NOMO-1 (cell line): Measurements from ENCODE around the gene BRAF.
"Not testable (repeated sequence)": the region's sequence is repeated elsewhere in the genome, so short reads cannot be mapped to it uniquely, and the experiment has no call there.

Experiments used
- DNase-seq, 2 experiments: peaks; one replicate each; lab custom pipeline; 2025; ENCODE audit not compliant: unreplicated experiment in 2 of 2; lab: John Stamatoyannopoulos, UW

BRAF gene

DNA sequence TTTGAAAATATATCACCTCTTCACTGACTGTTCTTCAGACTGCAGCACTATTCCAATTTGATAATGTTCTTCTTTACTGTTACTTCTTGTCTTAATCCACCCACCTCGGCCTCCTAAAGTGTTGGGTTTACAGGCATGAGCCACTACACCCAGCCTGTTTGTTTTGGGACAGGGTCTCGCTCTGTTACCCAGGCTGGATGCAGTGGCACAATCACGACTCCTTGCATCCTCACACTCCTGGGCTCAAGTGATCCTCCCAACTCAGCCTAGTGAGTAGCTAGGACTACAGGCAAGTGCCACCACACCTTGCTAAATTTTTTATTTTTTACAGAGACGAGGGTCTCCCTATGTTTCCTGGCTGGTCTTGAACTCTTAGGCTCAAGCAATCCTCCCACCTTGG is 150.4 kb downstream of the BRAF start:
- no peak for DNase-seq

DNA sequence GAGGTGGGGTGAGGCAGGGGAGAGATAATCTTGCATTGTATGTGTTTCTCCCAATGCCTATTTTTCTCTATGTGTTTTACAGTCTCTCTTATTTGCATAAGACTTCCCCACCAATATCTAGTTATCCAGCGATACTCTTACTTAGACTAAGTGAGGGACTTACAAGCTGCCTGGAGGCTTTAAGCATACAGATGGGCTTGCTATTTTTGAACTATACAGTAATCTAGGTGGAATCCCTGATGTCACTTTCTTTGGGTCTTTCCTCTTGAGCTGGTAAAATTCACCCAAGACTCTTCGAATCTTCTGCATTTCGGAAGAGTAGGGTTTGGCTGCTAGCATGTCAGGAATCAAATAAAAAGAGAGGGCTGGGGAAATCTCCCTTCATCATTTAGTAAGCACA is 151.6 kb downstream of the BRAF start:
- DNase-seq = no peak

DNA sequence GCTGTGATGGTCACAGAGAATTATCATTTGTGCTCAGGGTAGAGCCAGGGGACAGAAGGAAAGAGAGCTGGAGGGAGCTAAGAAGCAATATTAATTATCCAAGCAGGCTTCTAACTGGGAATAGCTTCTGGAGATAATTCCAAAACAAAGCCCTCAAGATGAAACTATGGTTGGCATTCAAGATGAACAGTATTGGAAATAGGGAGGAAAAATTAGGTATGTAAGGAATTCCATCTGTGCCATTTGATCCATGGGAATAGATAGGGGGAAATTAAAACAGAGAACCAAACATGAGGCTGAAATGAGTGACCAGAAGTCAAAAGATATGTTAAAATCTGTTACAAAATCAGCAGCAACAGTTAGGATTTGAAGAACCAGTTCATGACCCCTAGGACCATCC is 152.9 kb downstream of the BRAF start:
- no peak for DNase-seq

DNA sequence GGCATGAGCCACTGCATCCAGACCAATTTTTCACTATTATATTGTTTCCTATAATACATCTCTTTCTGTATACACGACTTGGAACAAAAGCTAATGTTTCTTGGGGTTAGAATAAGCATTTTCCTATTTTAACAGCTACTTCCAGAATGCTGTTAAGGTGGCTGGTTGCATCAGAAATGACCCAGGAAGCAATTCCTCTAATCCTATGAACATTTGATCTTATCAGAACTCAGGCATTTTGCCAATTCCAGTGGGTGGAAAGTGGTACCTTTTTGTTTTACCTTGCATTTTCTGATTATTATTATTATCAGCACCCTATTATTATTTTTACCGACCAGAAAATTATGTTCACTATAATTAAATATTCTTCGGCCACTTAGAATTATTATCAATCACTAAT is 154.9 kb downstream of the BRAF start:
- no peak for DNase-seq

DNA sequence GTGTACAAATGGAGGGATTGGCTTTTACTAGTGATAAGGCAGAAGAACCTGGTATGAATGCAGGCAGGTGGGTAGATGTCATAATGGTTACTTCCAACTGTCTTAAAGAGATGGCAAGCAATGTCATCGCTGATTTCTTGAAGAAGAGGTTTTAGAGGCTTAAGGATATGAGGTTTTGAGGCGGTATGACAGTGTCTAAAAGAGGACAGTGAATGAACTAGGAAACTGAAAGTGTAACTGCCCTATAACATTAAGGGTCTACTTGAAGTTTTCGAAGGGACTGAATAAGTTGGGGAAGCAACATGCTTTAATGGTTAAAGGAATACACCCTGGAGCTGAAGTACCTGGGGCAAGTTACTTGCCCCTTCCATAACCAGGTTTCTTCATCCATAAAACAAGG is 157.3 kb downstream of the BRAF start:
- DNase-seq = no peak

DNA sequence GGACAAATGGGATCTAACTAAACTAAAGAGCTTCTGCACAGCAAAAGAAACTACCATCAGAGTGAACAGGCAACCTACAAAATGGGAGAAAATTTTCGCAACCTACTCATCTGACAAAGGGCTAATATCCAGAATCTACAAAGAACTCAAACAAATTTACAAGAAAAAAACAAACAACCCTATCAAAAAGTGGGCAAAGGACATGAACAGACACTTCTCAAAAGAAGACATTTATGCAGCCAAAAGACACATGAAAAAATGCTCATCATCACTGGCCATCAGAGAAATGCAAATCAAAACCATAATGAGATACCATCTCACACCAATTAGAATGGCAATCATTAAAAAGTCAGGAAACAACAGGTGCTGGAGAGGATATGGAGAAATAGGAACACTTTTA is 159.3 kb downstream of the BRAF start:
- DNase-seq = not testable (repeated sequence)

DNA sequence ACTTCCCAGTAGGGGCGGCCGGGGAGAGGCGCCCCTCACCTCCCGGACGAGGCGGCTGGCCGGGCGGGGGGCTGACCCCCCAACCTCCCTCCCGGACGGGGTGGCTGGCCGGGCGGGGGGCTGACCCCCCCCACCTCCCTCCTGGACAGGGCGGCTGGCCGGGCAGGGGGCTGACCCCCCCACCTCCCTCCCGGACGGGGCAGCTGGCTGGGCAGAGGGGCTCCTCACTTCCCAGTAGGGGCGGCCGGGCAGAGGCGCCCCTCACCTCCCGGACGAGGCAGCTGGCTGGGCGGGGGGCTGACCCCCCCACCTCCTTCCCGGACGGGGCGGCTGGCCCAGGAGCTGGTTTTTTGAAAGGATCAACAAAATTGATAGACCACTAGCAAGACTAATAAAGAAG is 161.6 kb downstream of the BRAF start:
- not testable (repeated sequence) for DNase-seq

DNA sequence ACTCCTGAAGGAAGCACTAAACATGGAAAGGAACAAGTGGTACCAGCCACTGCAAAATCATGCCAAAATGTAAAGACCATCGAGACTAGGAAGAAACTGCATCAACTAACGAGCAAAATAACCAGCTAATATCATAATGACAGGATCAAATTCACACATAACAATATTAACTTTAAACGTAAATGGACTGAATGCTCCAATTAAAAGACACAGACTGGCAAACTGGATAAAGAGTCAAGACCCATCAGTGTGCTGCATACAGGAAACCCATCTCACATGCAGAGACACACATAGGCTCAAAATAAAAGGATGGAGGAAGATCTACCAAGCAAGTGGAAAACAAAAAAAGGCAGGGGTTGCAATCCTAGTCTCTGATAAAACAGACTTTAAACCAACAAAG is 163.4 kb downstream of the BRAF start:
- not testable (repeated sequence) for DNase-seq

DNA sequence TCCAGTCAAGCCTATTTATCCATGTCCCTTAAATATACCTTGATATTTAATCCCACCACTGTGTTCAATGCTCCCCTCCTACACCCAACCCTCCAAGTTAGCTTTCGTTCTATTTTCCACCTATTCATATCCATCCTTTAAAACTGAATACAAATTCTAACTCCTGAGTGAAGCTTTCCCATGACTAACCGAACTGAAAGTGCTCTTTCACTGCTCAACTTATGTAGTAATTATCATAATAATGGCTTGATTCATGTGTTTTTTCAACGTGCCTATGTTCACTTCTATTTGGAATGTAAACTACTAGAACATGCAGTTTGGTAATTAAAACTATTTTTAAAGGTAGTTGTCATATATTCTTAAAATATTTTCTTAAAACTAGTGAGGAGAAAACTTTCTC is 170.2 kb downstream of the BRAF start:
- DNase-seq = no peak

DNA sequence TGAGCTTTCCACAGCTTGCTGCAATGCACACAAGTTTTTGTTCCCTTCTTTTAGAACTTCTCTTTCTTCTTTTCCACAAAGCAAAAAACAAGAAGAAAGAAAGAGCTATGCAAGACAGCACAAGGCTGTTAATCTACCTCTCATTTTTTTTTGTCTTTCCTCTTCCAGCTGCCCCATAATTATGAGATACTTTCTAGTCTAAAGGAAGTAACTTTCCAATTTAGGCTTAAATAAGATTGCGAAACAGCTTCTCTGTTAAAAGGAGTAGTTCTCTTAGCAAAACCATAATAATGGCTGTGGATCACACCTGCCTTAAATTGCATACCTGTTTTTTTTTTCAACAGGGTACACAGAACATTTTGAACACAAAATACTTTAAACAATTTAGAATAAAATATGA is 172.2 kb downstream of the BRAF start:
- DNase-seq = peak; percentile 49 to 69

DNA sequence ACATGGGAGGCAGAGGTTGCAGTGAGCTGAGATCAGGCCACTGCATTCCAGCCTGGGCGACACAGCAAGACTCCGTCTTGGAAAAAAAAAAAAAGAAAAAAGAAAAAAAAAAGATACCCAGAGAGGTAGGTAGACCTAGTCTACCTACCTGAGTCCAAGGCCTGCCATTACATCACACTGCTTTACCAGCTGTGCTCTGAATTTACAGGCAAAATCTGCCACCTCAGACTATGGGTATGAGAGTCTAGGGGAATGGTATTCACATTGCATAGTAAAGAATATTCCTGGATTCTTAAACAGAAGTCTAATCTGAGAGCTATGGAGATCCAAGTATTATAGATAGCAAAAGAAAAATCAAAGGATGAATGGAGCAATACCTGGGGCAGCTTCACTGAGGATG is 178.0 kb downstream of the BRAF start:
- DNase-seq = no peak

DNA sequence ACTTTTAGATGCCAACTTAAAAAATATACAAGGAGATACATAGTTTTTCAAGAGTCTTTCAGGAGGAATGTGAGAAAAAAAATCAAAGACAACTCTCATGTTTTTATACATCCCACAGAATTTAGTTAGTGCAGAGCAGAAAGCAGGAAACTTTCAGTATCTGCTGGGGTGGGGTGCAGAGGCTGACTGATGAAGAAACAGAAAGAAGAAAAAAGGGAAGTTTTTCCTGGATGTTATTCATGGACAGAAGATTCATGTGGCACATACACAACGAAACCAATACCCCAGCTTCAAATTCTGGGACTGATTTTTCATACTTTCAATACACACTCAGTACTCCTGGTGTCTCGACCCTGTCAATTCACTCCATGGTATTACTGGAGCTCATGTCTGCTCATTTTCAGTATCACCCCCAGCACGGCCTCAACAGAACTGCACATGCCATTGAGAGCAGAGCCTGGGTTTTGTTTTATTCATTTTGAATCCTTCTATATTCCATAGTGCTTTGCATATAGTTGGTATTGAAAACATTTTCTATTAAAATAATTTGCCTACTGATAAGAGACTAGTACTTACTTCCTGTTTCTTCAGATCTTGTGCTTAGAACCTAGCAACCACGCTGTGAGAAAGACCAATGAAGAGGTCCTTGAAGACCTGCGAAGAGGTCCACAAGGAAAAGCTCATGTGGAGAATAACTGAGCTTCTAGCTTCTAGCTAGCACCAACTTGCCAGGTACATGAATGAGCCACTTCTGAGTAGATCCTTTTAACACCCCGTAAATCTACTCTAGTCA is 179.3 kb downstream of the BRAF start:
- DNase-seq = peak in 1 of 2 experiments; percentile 41

DNA sequence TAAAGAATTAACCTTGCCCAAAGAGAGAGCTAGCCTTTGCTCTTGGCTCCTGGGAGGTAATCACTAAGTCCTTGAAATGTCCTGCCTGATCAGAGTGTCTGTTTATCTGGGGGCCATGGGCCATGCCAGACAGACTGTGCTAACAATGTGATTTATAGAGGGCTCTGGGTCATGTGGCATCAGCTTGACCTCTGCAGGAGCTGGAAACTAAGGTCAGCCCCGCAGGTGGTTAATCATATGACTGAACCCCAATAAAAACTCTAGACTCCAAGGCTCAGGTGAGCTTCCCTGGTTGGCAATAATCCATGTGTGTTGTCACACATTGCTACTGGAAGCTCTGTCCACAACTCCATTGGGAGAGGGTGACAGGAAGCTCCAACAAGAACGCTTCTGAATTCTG is 180.7 kb downstream of the BRAF start:
- no peak for DNase-seq

DNA sequence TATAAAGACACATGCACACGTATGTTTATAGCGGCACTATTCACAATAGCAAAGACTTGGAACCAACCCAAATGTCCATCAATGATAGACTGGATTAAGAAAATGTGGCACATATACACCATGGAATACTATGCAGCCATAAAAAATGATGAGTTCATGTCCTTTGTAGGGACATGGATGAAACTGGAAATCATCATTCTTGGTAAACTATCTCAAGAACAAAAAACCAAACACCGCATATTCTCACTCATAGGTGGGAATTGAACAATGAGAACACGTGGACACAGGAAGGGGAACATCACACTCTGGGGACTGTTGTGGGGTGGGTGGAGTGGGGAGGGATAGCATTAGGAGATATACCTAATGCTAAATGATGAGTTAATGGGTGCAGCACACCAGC is 181.5 kb downstream of the BRAF start:
- not testable (repeated sequence) for DNase-seq

DNA sequence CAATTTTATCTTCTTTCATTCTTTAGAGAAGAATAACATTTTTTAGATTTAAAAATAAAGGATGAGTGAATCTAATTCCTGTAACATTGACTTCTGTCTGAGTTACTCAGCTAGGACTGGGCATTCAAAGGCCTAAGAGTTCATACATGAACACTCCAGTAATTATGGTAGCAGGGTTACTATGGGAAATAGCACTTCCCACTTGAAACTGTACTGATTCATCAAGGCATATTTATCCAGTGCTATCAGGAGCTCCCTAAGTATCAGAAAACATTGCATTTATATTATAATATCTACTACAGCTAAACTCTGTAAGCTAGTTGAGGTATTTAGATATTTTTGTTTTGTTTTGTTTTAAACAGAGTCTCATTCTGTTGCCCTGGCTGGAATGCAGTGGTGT is 186.4 kb downstream of the BRAF start:
- DNase-seq = no peak

DNA sequence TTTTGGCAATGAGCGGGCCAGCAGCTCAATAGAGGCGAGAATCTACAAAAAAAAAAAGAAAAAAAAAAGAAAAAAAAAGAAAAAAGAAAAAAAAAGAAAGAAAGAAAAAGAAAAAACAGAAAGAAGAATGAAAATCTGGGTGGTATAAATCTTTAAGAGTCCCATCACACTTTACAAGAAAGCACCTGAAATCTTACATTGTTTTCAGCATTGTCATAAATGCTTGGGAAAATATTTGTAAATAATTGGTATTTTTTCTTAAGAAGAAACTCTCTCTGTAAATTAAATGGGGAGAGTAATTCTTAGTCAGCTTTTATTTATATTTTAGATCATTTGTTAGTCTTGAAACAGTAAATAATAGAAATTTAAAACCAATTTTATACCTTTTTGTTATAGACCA is 190.0 kb downstream of the BRAF start:
- no peak for DNase-seq

DNA sequence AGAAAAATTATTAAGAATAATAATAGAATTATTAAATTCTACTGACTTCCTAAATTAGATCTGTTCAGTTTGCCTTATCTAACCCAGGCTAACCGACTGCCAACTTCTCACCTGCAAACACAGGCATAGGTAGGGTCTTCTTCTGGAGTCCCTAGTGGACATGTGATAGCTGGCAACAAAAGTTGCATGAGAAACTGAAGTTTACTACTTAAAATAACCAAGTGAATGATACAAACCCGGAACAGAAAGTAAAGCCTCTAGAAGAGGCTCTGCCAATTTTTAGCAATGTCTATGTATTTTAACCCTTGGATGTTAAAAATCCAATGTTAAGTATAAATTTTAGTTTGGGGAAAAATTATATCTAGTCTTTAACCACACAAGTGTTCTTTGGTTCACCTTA is 190.6 kb downstream of the BRAF start:
- DNase-seq = peak in 1 of 2 experiments; percentile 8

DNA sequence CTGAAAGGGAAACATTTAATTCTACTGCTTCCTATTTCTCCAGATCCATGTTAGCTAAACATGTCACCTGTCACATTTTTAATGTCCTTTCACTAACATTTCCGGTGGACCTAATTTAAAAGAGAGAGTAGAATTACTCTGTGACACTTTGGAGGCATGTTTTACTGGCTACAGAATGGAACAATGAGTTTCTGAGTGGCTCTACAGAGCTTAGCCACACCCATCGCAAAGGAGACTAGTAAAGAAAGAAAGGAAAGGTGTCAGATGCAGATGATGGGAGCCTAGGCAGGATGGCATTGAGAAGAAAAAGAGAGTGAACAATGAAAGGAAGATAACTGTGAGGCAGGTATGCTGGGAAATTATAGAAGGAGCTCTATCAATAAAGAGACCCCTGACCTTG is 192.3 kb downstream of the BRAF start:
- DNase-seq = no peak

DNA sequence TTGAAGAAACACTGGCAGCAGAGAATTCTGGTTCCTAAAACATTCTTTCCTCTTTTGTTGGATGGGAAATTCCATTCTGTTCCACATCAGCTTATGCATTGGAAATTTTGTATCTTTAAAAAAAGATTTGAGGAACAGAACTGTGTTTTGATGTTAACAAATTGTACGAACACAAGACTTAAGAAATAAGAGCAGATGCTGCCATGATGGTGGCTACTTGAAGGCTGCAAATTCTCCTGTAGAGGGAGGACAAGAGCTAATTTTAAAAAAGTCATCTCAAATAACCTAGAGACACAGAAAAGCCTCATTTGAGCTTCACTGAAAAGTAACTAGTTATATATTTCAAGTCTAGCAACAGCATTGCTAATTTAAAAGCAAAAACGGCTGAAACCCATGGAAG is 198.4 kb downstream of the BRAF start:
- DNase-seq = no peak

DNA sequence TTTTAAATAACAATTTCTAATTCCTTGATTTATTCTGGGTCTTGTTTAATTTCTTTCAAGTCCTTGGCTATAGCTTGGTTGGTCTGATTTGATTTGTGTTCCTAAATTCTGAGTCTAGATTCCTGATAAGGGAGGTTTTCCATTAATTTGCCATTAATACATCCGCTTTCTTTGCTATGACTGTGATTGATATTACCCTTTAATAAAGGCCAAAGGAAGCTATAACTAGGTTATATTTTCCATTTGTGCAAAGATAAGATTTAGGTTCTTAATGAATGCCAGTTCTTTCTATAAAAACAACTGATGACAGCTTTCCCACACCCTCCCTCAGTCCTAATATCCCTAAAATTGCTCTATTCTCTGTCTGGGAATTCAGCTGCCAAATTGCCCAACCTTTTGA is 200.0 kb downstream of the BRAF start:
- no peak for DNase-seq

DNA sequence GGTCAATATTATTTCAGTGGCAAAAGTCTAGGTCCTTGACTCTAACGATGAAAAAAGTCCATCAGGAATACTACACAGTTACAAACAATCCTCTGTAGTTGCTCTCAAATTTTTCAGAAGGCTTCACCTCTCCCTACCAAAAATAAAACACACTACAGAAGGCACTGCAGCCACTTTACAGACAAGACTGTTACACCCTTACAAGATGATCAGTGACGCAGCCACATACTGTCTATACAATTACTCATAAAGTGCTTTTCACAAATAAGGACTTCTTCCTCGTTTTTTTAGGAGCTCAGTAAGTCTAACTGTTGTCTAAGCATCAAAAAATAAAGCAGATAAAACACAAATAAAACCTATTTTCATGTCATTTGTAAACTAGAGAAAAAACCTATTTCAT is 201.2 kb downstream of the BRAF start:
- no peak for DNase-seq

DNA sequence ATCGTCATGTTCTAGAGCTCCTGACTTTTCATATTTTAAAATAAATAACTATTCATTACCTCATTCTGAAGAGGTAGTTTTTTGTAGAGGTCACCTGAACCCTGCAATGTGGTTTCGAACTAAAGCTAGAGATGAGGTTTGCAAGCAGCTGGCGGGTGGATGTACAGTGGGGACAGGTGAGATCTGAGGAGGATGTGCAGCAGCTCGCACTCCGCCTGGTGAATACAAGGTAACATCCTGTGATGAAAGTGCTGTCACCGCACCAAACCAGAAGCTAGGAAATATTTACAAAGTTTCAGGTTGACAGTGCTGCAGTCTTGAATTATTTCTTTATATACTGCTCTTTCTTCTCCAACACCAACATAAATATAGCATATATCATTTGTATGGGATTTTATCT is 201.7 kb downstream of the BRAF start:
- DNase-seq = no peak

DNA sequence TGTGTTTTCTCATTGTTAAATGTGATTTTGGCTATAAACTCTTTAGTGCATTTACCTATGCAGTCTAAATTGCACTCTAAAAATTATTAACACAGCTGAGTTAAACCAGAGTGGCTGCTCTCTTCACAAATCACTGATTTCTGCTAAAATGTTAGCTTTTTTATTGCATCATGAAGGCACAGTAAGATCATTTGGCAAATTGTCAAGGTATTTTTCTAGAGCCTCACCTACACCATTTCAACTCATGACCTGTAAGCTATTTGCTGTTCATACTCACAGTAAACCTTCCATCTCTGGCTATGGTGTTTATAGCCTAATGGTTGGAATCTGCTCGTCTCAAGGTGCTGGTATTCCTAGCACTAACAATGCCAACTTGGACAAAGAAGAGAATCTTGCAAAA is 202.5 kb downstream of the BRAF start:
- no peak for DNase-seq
